T-helper 17 cell (primary cell): Measurements from ENCODE around the gene STXBP5. TPM values are rescaled to one million over a fixed set of nuclear protein-coding genes. Genes with fewer than 3 reads are reported as not detected.

Source experiments
- ATAC-seq: fragments of 150-1000 bp; cut with Tn5 transposase; 2 replicates; pipeline ENCODE4 v1.10.0; 2021; ENCODE audit warnings: mild to moderate bottlenecking, moderate library complexity
- DNase-seq, 3 donors: peaks; one replicate each; pipeline versions ENCODE4 v3.0.0 to v3.0.0-alpha.2; 2020 to 2021
- H3K9me3 ChIP-seq: one replicate; pipeline ENCODE4 v1.7.0; 2013; ENCODE audit warnings: low read length, mild to moderate bottlenecking; ENCODE audit not compliant: control insufficient read depth, poor library complexity, severe bottlenecking
- H3K27ac Mint-ChIP-seq: one replicate; pipeline ENCODE4 v1.8.0; 2022; ENCODE audit warnings: mild to moderate bottlenecking, moderate library complexity, mixed read lengths
- H3K27me3 Mint-ChIP-seq: one replicate; pipeline ENCODE4 v1.8.0; 2022; ENCODE audit warnings: mixed read lengths
- H3K36me3 Mint-ChIP-seq: one replicate; pipeline ENCODE4 v1.8.0; 2022; ENCODE audit warnings: low read depth, mixed read lengths
- H3K4me1 Mint-ChIP-seq: one replicate; pipeline ENCODE4 v1.8.0; 2022; ENCODE audit warnings: mild to moderate bottlenecking, mixed read lengths
- H3K4me3 Mint-ChIP-seq: one replicate; pipeline ENCODE4 v1.8.0; 2022; ENCODE audit warnings: mild to moderate bottlenecking, moderate library complexity, mixed read lengths
- total RNA-seq, 4 donors: library from RNA in 2 of 4; stranded (reverse) in 2 of 4; gene quantifications; one replicate each; pipeline ENCODE4 v1.2.3 and lab custom pipeline; 2022 to 2026

The STXBP5 gene
- total RNA-seq, 2 donors from 2014 or later, result 20.8 to 22.1 TPM

GRCh38 chr6:147438758-147439528 is 234.7 kb downstream of the STXBP5 start:
- Mint-ChIP-seq H3K4me3 (no peak overlapping the region), H3K4me1 (no peaks in the 10 kb centered on the region), H3K27me3 (no peaks in the 10 kb centered on the region), H3K27ac (no peak overlapping the region), H3K36me3 (no peaks in the 10 kb centered on the region)
- no peaks in the 10 kb centered on the region for H3K9me3 ChIP-seq
- ATAC-seq (no peak), DNase-seq (no peak)
